Stomach smooth muscle (tissue), 2 donors: Measurements from ENCODE around the gene MACROH2A2.
"Not testable (repeated sequence)": the region's sequence is repeated elsewhere in the genome, so short reads cannot be mapped to it uniquely, and the experiment has no call there.

ENCODE experiments used
- H3K27ac ChIP-seq: one replicate; pipeline ENCODE4 v1.7.0; 2013; ENCODE audit warnings: mild to moderate bottlenecking, low read length, inconsistent platforms
- H3K27me3 ChIP-seq, 2 donors: one replicate each; pipeline ENCODE4 v1.7.0; 2013; ENCODE audit warnings: low read length in 2 of 2; ENCODE audit not compliant: insufficient read depth in 2 of 2, control insufficient read depth in 1 of 2
- H3K36me3 ChIP-seq, 2 donors: one replicate each; pipeline ENCODE4 v1.7.0; 2013; ENCODE audit warnings: low read length in 2 of 2; ENCODE audit not compliant: control insufficient read depth in 2 of 2, insufficient read depth in 2 of 2
- H3K4me1 ChIP-seq: one replicate; pipeline ENCODE4 v1.7.0; 2013; ENCODE audit warnings: low read length; ENCODE audit not compliant: control insufficient read depth, insufficient read depth
- H3K4me3 ChIP-seq, 2 donors: one replicate each; pipeline ENCODE4 v1.7.0; 2013; ENCODE audit warnings: low read length in 2 of 2
- H3K9ac ChIP-seq, 2 donors: one replicate each; pipeline ENCODE4 v1.7.0; 2013; ENCODE audit warnings: low read length in 2 of 2, mild to moderate bottlenecking in 1 of 2
- H3K9me3 ChIP-seq, 2 donors: one replicate each; pipeline ENCODE4 v1.7.0; 2013; ENCODE audit warnings: low read length in 2 of 2; ENCODE audit not compliant: control insufficient read depth in 2 of 2
- donor health status: healthy.
- donor health status: Pancreatic carcinoma.

MACROH2A2 gene

GRCh38 chr10:70155255-70155838 lies 102.7 kb downstream of the MACROH2A2 start:
- Histone ChIP-seq H3K9me3 (no peaks in the 10 kb centered on the region), H3K27me3 (no peaks in the 10 kb centered on the region), H3K9ac (no peak overlapping the region), H3K27ac (no peak overlapping the region), H3K4me1 (no peaks in the 10 kb centered on the region), H3K4me3 (no peak overlapping the region), H3K36me3 (peaks cover 45% of the 10 kb centered on the region in 2 donors)

- peaks cover 5% of the 10 kb centered on the region for H3K4me1 ChIP-seq
- no peaks in the 10 kb centered on the region for H3K27me3 ChIP-seq
- no peaks in the 10 kb centered on the region for H3K9me3 ChIP-seq
- H3K27ac ChIP-seq, result no peak overlapping the region
- H3K9ac ChIP-seq, result no peak overlapping the region
- peaks cover 32 to 37% of the 10 kb centered on the region in 2 donors for H3K36me3 ChIP-seq
- no peak overlapping the region for H3K4me3 ChIP-seq
Observed at GRCh38 chr10:70158113-70158512, 105.5 kb downstream of the MACROH2A2 start.

- not testable (repeated sequence) for H3K27ac ChIP-seq, H3K4me3 ChIP-seq, H3K9ac ChIP-seq, H3K9me3 ChIP-seq, H3K27me3 ChIP-seq, H3K4me1 ChIP-seq
- H3K36me3 ChIP-seq, result peaks cover 30% of the 10 kb centered on the region in 2 donors
Observed at GRCh38 chr10:70159366-70159765, 106.7 kb downstream of the MACROH2A2 start.

GRCh38 chr10:70160798-70161197 lies 108.2 kb downstream of the MACROH2A2 start:
- Histone ChIP-seq H3K27me3 (no peaks in the 10 kb centered on the region), H3K36me3 (peaks cover 17 to 19% of the 10 kb centered on the region in 2 donors), H3K9me3 (no peaks in the 10 kb centered on the region), H3K9ac (no peak overlapping the region), H3K4me1 (peaks cover 5% of the 10 kb centered on the region), H3K4me3 (no peak overlapping the region), H3K27ac (no peak overlapping the region)
